K562 (cell line): Measurements from ENCODE around the gene ASGR1. TPM values are rescaled to one million over a fixed set of nuclear protein-coding genes. Genes with fewer than 3 reads are reported as not detected.

Source experiments
- ATAC-seq: fragments of 200-7000 bp; cut with Tn5 transposase; 3 replicates; pipeline ENCODE4 v1.9.1; 2020; ENCODE audit warnings: moderate library complexity
- BruUV-seq: library from RNA; stranded (reverse); fragments of 400-500 nt; replicated peaks from 2 replicates; lab custom pipeline; 2021; lab: Mats Ljungman, UMichigan
- CTCF ChIA-PET: fragments of 300-600 bp; formaldehyde crosslinking; extraction: SDS; loops from one replicate; lab custom pipeline; 2021; ENCODE audit warnings: low intra/inter-chr PET ratio; lab: Yijun Ruan, JAX
- POLR2A ChIA-PET: fragments of 300-600, 350-650 bp; sonication (Branson Sonifier 250); formaldehyde crosslinking; extraction: SDS; loops from one replicate; lab custom pipeline; 2021; ENCODE audit warnings: antibody characterized with exemption, inconsistent platforms; lab: Yijun Ruan, JAX
- DNase-seq, 4 experiments: peaks; one replicate each; pipeline versions ENCODE4 v3.0.0 to v3.0.0-alpha.2; 2011 to 2018; ENCODE audit warnings: low spot score in 3 of 4, mixed read lengths in 3 of 4; ENCODE audit errors: extremely low read depth in 1 of 4
- FAIRE-seq: peaks from 2 replicates; lab custom pipeline; 2011; peaks lifted over from hg19 to GRCh38; lab: Jason Lieb, UNC
- H2AFZ ChIP-seq: 2 replicates; pipeline ENCODE4 v1.6.0; 2011; ENCODE audit warnings: low read depth, low read length, control low read depth, inconsistent platforms
- H3K27ac ChIP-seq: fragments of 200-600 bp; 3 replicates; pipeline ENCODE4 v1.8.0; 2011; ENCODE audit warnings: low read depth, mild to moderate bottlenecking, control low read depth, inconsistent platforms, low read length, moderate library complexity, mixed read lengths; ENCODE audit errors: extremely low read depth
- H3K27me3 ChIP-seq, 2 experiments: fragments of 300-600 bp in 1 of 2; 2 replicates in 1 of 2; 3 replicates in 1 of 2; pipeline versions ENCODE4 v1.6.0 to v1.8.0; 2011; ENCODE audit warnings: inconsistent platforms in 2 of 2, low read length in 2 of 2, mild to moderate bottlenecking in 1 of 2, mixed read lengths in 1 of 2, moderate library complexity in 1 of 2; ENCODE audit not compliant: control insufficient read depth in 2 of 2, insufficient read depth in 2 of 2
- H3K36me3 ChIP-seq: fragments of 300-600 bp; 3 replicates; pipeline ENCODE4 v1.8.0; 2011; ENCODE audit warnings: mild to moderate bottlenecking, low read length, inconsistent platforms; ENCODE audit not compliant: control insufficient read depth, insufficient read depth
- H3K4me1 ChIP-seq, 2 experiments: fragments of 200-600 bp in 1 of 2; replicated peaks in 1 of 2; 2 replicates in 1 of 2; 3 replicates in 1 of 2; pipeline versions ENCODE4 v1.5.1 to v1.8.0; 2011; ENCODE audit warnings: inconsistent platforms in 2 of 2, low read length in 2 of 2, mild to moderate bottlenecking in 1 of 2, mixed read lengths in 1 of 2, moderate library complexity in 1 of 2; ENCODE audit not compliant: control insufficient read depth in 2 of 2, insufficient read depth in 2 of 2
- H3K4me2 ChIP-seq: 2 replicates; pipeline ENCODE4 v1.6.1; 2011; ENCODE audit warnings: low read length, control low read depth, inconsistent platforms, mixed read lengths; ENCODE audit not compliant: insufficient read depth
- H3K4me3 ChIP-seq: fragments of 200-600 bp; sonication (generic), shearing (Covaris generic); 2 replicates; pipeline ENCODE4 v1.5.1; 2016; ENCODE audit warnings: control low read depth, inconsistent platforms
- H3K79me2 ChIP-seq: fragments of 200-600 bp; 3 replicates; pipeline ENCODE4 v1.8.0; 2011; ENCODE audit warnings: low read length, inconsistent platforms; ENCODE audit not compliant: control insufficient read depth, insufficient read depth
- H3K9ac ChIP-seq, 2 experiments: 2 replicates each; pipeline versions ENCODE4 v1.6.0 to v1.6.1; 2011; ENCODE audit warnings: low read depth in 2 of 2, low read length in 2 of 2, control low read depth in 1 of 2, inconsistent platforms in 1 of 2, mild to moderate bottlenecking in 1 of 2, mixed read lengths in 1 of 2; ENCODE audit not compliant: insufficient read depth in 1 of 2
- H3K9me1 ChIP-seq: one replicate; pipeline ENCODE4 v1.6.0; 2011; ENCODE audit warnings: inconsistent platforms, mild to moderate bottlenecking, low read length, moderate library complexity; ENCODE audit not compliant: control insufficient read depth, insufficient read depth
- H3K9me3 ChIP-seq: replicated peaks from 2 replicates; pipeline ENCODE4 v1.5.1; 2011; ENCODE audit warnings: low read depth, low read length, inconsistent platforms; ENCODE audit not compliant: control insufficient read depth, insufficient read depth
- H4K20me1 ChIP-seq: replicated peaks from 2 replicates; pipeline ENCODE4 v1.6.1; 2011; ENCODE audit warnings: low read length, inconsistent platforms, mixed read lengths; ENCODE audit not compliant: control insufficient read depth, insufficient read depth
- CBFA2T3 ChIP-seq: fragments of 450-650 bp; IDR thresholded peaks from 2 replicates; pipeline ENCODE4 v1.6.1; 2017
- CHD2 ChIP-seq: IDR thresholded peaks from 2 replicates; pipeline ENCODE4 v1.6.1; 2011; ENCODE audit warnings: low read depth, low read length
- EGR1 ChIP-seq: fragments of 450-650 bp; conservative IDR thresholded peaks from 2 replicates; pipeline ENCODE4 v1.6.1; 2017; ENCODE audit warnings: mild to moderate bottlenecking
- MTA3 ChIP-seq: fragments of 450-650 bp; formaldehyde crosslinking; IDR thresholded peaks from 2 replicates; pipeline ENCODE4 v1.6.1; 2017; ENCODE audit warnings: mild to moderate bottlenecking, borderline replicate concordance
- SOX6 ChIP-seq: fragments of 450-650 bp; IDR thresholded peaks from 2 replicates; pipeline ENCODE4 v1.6.1; 2014; ENCODE audit warnings: mild to moderate bottlenecking
- SP1 ChIP-seq: sonication (generic); formaldehyde crosslinking; IDR thresholded peaks from 2 replicates; pipeline ENCODE4 v1.8.1; 2022; ENCODE audit warnings: mild to moderate bottlenecking, missing genetic modification reagents
- SPI1 ChIP-seq: IDR thresholded peaks from 2 replicates; pipeline ENCODE4 v1.6.1; 2011; ENCODE audit warnings: low read depth, low read length, control low read depth, borderline replicate concordance
- TRIM24 ChIP-seq, 2 experiments: fragments of 450-650 bp; IDR thresholded peaks; 2 replicates each; pipeline ENCODE4 v1.6.1; 2016
- ZNF184 ChIP-seq: sonication (generic); formaldehyde crosslinking; IDR thresholded peaks from 2 replicates; pipeline ENCODE4 v1.5.0; 2020; ENCODE audit warnings: missing genetic modification reagents
- WGBS: fragments of 100-300 bp; shearing (Covaris generic); methylation state at CpG from one replicate; pipeline ENCODE4 v1.1.6; 2016; ENCODE audit warnings: low coverage, mixed read lengths; ENCODE audit not compliant: insufficient coverage; ENCODE audit errors: missing lambda C conversion rate; 5-methylcytosine and 5-hydroxymethylcytosine counted together
- in situ Hi-C: fragments of 300-500 bp; cut with MboI; formaldehyde crosslinking; loops from 4 replicates; pipeline ENCODE4 v1.15.0; 2018; ENCODE audit warnings: inconsistent platforms, mixed read lengths
- intact Hi-C: fragments of 100-400 bp; cut with micrococcal nuclease; formaldehyde crosslinking; loops from 2 replicates; pipeline ENCODE4 v1.14.2; 2022
- polyA plus RNA-seq, 8 experiments: library from polyadenylated mRNA; depleted of rRNA in 4 of 8; stranded (reverse) in 5 of 8; unstranded in 3 of 8; fragments of >200 nt; fragmentation: Nextera tagmentation in 2 of 8; fragmentation: Illumina TruSeq in 1 of 8; extraction: Ambion mirVana in 2 of 8; extraction: Trizol in 1 of 8; gene quantifications; 2 replicates each; pipeline versions ENCODE4 v1.2.1 to v1.2.3, GENCODE V29; 2011 to 2014; ENCODE audit warnings: inconsistent platforms in 1 of 8, missing spikeins in 1 of 8
- total RNA-seq, 7 experiments: library from RNA; depleted of rRNA in 6 of 7; stranded (reverse); fragments of >200 nt in 6 of 7; fragmentation: Illumina TruSeq in 2 of 7; extraction: Trizol in 2 of 7; gene quantifications; 2 replicates each; pipeline versions ENCODE4 v1.2.1 to v1.2.3, GENCODE V29; 2011 to 2021; ENCODE audit warnings: low replicate concordance in 1 of 7
- TF ChIP-seq, protein P1 (sequence below), 2 experiments: fragments of 450-650 bp; IDR thresholded peaks; 2 replicates each; pipeline ENCODE4 v1.6.1; 2016; ENCODE audit warnings: mild to moderate bottlenecking in 2 of 2, borderline replicate concordance in 1 of 2, low read depth in 1 of 2, moderate library complexity in 1 of 2
- TF ChIP-seq, protein P2 (sequence below): IDR thresholded peaks from 2 replicates; pipeline ENCODE4 v1.6.1; 2014; ENCODE audit warnings: antibody characterized with exemption

Gene ASGR1
- total and polyA plus RNA-seq, 9 of the 15 experiments (the other 6 are each of a cell fraction or from before 2014, with no cell fraction given), result 0.11 to 1.0 (median 0.64) TPM; not detected in 2

DNA sequence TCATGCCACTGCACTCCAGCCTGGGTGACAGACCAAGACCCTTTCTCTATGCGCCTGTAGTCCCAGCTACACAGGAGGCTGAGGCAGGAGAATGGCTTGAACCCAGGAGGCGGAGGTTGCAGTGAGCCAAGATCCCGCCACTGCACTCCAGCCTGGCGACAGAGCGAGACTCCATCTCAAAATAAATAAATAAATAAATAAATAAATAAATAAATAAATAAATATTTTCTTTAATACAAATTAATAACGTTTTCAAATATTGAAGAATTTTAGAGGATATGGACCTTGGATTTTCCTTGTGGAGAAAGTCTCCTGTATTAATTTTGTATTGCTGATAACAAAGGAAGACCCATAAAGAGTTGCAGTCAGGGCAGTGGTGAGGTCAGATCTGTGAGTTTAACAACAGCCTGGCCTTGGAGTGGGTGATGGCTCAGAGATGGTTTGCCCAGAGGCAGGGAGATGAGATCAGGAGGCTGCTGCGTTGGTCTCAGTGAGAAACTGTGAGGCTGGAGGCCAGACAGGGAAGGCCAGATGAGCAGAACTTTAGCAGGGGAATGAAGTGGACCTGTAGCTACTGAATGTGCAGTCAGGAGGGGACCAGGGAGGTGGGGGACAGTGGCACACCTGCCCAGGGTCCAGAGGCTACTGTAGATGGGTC, 4.4 kb upstream of the ASGR1 start:
- no peak overlapping the region for H3K9ac ChIP-seq
- DNase-seq, result no peak
- H3K27ac ChIP-seq, result no peak overlapping the region
- no peaks in the 10 kb centered on the region for H3K27me3 ChIP-seq
- H3K79me2 ChIP-seq, result no peaks in the 10 kb centered on the region
- no peaks in the 10 kb centered on the region; a peak in 1 of 5 replicates for H3K4me1 ChIP-seq
- POLR2A ChIA-PET, result interaction anchor here (0.6 kb wide), 1 partner anchor 185 kb away, joined by 3 read pairs; no protein-coding TSS in a partner anchor
- no peak overlapping the region for H2AFZ ChIP-seq
- no peak overlapping the region for H3K4me2 ChIP-seq
- H3K9me1 ChIP-seq, result no peaks in the 10 kb centered on the region
- ATAC-seq, result no peak
- intact Hi-C loops, result no loop called here
- no TSS peak for BruUV-seq
- no peak for FAIRE-seq
- H3K9me3 ChIP-seq, result no peaks in the 10 kb centered on the region
- 54% methylated on average over 7 of the region's 7 CpGs for WGBS
- no peaks in the 10 kb centered on the region for H4K20me1 ChIP-seq
- CTCF ChIA-PET, result interaction anchor here (0.6 kb wide), 1 partner anchor 50 kb away, joined by 3 read pairs; no protein-coding TSS in a partner anchor
- H3K36me3 ChIP-seq, result no peaks in the 10 kb centered on the region
- in situ Hi-C loops, result no loop called here
- H3K4me3 ChIP-seq, result no peak overlapping the region
- TF ChIP-seq SP1, result no peak
- TF ChIP-seq, protein P1, sequence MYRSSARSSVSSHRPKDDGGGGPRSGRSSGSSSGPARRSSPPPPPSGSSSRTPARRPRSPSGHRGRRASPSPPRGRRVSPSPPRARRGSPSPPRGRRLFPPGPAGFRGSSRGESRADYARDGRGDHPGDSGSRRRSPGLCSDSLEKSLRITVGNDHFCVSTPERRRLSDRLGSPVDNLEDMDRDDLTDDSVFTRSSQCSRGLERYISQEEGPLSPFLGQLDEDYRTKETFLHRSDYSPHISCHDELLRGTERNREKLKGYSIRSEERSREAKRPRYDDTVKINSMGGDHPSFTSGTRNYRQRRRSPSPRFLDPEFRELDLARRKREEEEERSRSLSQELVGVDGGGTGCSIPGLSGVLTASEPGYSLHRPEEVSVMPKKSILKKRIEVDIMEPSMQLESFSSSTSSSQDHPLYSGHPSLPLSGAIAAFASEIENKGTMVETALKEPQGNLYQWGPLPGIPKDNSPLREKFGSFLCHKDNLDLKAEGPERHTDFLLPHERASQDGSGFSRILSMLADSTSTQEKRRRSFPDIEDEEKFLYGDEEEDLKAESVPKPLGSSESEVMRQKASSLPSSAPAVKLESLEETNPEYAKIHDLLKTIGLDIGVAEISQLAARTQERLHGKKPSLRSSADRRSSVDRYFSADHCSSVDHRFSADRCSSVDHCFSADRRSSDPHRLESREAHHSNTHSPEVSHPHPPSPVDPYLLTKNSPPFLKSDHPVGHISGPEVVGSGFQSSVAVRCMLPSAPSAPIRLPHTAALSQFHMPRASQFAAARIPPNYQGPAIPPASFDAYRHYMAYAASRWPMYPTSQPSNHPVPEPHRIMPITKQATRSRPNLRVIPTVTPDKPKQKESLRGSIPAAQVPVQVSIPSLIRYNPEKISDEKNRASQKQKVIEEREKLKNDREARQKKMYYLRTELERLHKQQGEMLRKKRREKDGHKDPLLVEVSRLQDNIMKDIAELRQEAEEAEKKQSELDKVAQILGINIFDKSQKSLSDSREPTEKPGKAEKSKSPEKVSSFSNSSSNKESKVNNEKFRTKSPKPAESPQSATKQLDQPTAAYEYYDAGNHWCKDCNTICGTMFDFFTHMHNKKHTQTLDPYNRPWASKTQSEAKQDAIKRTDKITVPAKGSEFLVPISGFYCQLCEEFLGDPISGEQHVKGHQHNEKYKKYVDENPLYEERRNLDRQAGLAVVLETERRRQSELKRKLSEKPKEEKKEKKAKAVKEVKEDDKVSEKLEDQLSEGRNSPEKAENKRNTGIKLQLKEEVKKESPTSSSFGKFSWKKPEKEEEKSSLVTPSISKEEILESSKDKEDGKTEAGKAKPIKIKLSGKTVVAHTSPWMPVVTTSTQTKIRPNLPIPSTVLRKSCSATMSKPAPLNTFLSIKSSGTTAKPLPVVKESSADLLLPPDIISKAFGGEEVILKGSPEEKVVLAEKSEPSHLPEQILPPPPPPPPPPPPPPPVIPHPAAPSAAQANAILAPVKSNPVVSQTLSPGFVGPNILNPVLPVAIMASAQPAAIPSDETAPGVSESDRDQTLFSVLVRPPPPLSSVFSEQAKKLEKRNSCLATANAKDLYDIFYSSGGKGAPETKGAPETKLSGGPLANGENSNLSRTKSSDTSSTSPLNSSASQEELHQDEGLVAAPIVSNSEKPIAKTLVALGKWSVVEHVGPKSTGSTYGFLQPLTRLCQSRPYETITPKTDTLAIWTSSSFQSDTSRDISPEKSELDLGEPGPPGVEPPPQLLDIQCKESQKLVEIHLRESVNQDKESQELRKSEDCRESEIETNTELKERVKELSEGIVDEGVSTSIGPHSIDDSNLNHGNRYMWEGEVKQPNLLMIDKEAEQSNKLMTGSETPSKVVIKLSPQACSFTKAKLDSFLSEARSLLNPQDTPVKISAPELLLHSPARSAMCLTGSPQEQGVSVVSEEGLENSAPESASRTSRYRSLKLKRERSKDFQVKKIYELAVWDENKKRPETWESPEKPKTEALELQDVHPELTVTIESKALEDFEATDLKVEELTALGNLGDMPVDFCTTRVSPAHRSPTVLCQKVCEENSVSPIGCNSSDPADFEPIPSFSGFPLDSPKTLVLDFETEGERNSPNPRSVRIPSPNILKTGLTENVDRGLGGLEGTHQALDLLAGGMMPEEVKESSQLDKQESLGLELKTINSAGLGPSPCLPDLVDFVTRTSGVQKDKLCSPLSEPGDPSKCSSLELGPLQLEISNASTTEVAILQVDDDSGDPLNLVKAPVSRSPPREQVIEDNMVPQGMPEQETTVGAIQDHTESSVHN (IDR thresholded peaks at IDR 0.05; ENCODE audit: borderline replicate concordance in 1 of 2, low read depth in 1 of 2), result no peak
- TF ChIP-seq SOX6, result no peak
- TF ChIP-seq TRIM24 (IDR thresholded peaks at IDR 0.05), result no peak
- no peak for TF ChIP-seq ZNF184 (CRISPR knock-in tag)
- TF ChIP-seq, protein P2, sequence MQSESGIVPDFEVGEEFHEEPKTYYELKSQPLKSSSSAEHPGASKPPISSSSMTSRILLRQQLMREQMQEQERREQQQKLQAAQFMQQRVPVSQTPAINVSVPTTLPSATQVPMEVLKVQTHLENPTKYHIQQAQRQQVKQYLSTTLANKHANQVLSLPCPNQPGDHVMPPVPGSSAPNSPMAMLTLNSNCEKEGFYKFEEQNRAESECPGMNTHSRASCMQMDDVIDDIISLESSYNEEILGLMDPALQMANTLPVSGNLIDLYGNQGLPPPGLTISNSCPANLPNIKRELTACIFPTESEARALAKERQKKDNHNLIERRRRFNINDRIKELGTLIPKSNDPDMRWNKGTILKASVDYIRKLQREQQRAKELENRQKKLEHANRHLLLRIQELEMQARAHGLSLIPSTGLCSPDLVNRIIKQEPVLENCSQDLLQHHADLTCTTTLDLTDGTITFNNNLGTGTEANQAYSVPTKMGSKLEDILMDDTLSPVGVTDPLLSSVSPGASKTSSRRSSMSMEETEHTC, result no peak
- TF ChIP-seq EGR1, result no peak
- TF ChIP-seq CBFA2T3, result no peak
- no peak for TF ChIP-seq MTA3
- TF ChIP-seq SPI1, result no peak
- no peak for TF ChIP-seq CHD2
